CD4-positive, CD25-positive, alpha-beta regulatory T cell (primary cell): ENCODE measurements around the gene SYT17. TPM values are rescaled to one million over a fixed set of nuclear protein-coding genes. Genes with fewer than 3 reads are reported as not detected.

Source experiments
- ATAC-seq, 2 donors: fragments of 150-1000 bp; cut with Tn5 transposase; one replicate each; pipeline ENCODE4 v1.10.0; 2021; ENCODE audit warnings: low read depth in 2 of 2, moderate number of reproducible peaks in 2 of 2, moderate library complexity in 1 of 2
- DNase-seq, 3 donors: peaks; one replicate each; pipeline versions ENCODE4 v3.0.0 to v3.0.0-alpha.2; 2012 to 2022; ENCODE audit warnings: mixed read lengths in 1 of 3
- H3K27ac ChIP-seq: one replicate; pipeline ENCODE4 v1.7.0; 2013; ENCODE audit warnings: mild to moderate bottlenecking, low read length; ENCODE audit not compliant: insufficient read depth, poor library complexity, severe bottlenecking
- H3K27me3 ChIP-seq: one replicate; pipeline ENCODE4 v1.7.0; 2013; ENCODE audit warnings: low read length; ENCODE audit not compliant: control insufficient read depth, insufficient read depth
- H3K36me3 ChIP-seq: one replicate; pipeline ENCODE4 v1.7.0; 2013; ENCODE audit warnings: mild to moderate bottlenecking, low read length, moderate library complexity; ENCODE audit not compliant: control insufficient read depth, insufficient read depth
- H3K4me1 ChIP-seq: 2 replicates; pipeline ENCODE4 v1.7.0; 2013; ENCODE audit warnings: mild to moderate bottlenecking, low read length; ENCODE audit not compliant: insufficient read depth, control insufficient read depth, poor library complexity, severe bottlenecking
- H3K4me3 ChIP-seq: one replicate; pipeline ENCODE4 v1.7.0; 2013; ENCODE audit warnings: low read depth, mild to moderate bottlenecking, low read length, moderate library complexity
- H3K9me3 ChIP-seq, 2 experiments: 1 replicate in 1 of 2; 2 replicates in 1 of 2; pipeline ENCODE4 v1.7.0; 2013; ENCODE audit warnings: low read length in 2 of 2, mild to moderate bottlenecking in 1 of 2, moderate library complexity in 1 of 2; ENCODE audit not compliant: control insufficient read depth in 2 of 2
- H3K27ac Mint-ChIP-seq, 3 donors: one replicate each; pipeline ENCODE4 v1.8.0; 2020 to 2022; ENCODE audit warnings: mild to moderate bottlenecking in 3 of 3, mixed read lengths in 3 of 3, moderate library complexity in 2 of 3
- H3K27me3 Mint-ChIP-seq: one replicate; pipeline ENCODE4 v1.8.0; 2022; ENCODE audit warnings: mild to moderate bottlenecking, mixed read lengths
- H3K36me3 Mint-ChIP-seq: one replicate; pipeline ENCODE4 v1.8.0; 2020; ENCODE audit warnings: mixed read lengths
- H3K4me1 Mint-ChIP-seq, 4 donors: one replicate each; pipeline ENCODE4 v1.8.0; 2020 to 2022; ENCODE audit warnings: mixed read lengths in 4 of 4, mild to moderate bottlenecking in 1 of 4
- H3K4me3 Mint-ChIP-seq, 4 donors: one replicate each; pipeline ENCODE4 v1.8.0; 2020 to 2022; ENCODE audit warnings: mild to moderate bottlenecking in 4 of 4, mixed read lengths in 4 of 4, moderate library complexity in 3 of 4
- H3K9me3 Mint-ChIP-seq, 7 donors: one replicate each; pipeline ENCODE4 v1.8.0; 2020 to 2022; ENCODE audit warnings: mixed read lengths in 7 of 7, mild to moderate bottlenecking in 3 of 7, moderate library complexity in 2 of 7
- polyA plus RNA-seq, 4 donors: library from polyadenylated mRNA; unstranded; fragments of 300-500 nt; fragmentation: Illumina TruSeq; gene quantifications; one replicate each; pipeline ENCODE4 v1.2.3, GENCODE V29; 2021
- total RNA-seq: library from RNA; stranded (reverse); gene quantifications from one replicate; pipeline ENCODE4 v1.2.3, GENCODE V29; 2022

The SYT17 gene
- total and polyA plus RNA-seq, 5 donors from 2014 or later, result 0.25 TPM; not detected in 4

- H3K27me3 Mint-ChIP-seq, result no peaks in the 10 kb centered on the region
- H3K27me3 ChIP-seq, result no peaks in the 10 kb centered on the region
- no peaks in the 10 kb centered on the region for H3K36me3 Mint-ChIP-seq
- H3K4me3 ChIP-seq, result no peak overlapping the region
- H3K4me1 ChIP-seq, result no peaks in the 10 kb centered on the region
- no peaks in the 10 kb centered on the region for H3K9me3 ChIP-seq
- no peak overlapping the region for H3K27ac Mint-ChIP-seq
- no peaks in the 10 kb centered on the region for H3K36me3 ChIP-seq
- no peak overlapping the region for H3K27ac ChIP-seq
- DNase-seq (peak in 1 of 3 donors; percentile 19), ATAC-seq (no peak)
- H3K4me1 Mint-ChIP-seq, result no peaks in the 10 kb centered on the region
- no peak overlapping the region for H3K4me3 Mint-ChIP-seq
- peaks cover 0 to 2% (median 0%) of the 10 kb centered on the region in 7 donors for H3K9me3 Mint-ChIP-seq
Measured at GRCh38 chr16:19179546-19180490, 11.8 kb downstream of the SYT17 start.

DNA sequence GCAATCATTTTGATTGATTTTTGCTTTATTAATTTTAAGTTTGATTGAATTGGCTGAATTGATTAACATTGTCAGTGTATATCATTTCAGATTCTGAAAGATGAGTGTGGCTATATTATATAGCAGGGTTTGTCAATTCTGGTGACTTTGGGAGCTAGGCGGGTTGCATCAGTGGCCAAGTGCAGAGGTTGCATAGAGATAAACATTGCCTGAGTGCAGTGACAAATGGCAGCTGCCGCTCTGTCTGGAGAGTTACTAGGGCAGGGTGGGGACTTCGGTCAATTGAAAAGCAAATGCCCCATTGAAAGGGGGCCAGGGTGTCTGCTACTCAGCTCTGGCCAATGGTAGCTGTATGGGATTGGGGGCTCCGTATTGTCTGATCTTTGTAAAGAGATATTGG, 12.7 kb downstream of the SYT17 start:
- H3K9me3 ChIP-seq, result no peaks in the 10 kb centered on the region
- Mint-ChIP-seq H3K27ac (no peak overlapping the region), H3K9me3 (peaks cover 0 to 3% (median 0%) of the 10 kb centered on the region in 7 donors), H3K27me3 (no peaks in the 10 kb centered on the region), H3K4me3 (no peak overlapping the region), H3K36me3 (no peaks in the 10 kb centered on the region), H3K4me1 (no peaks in the 10 kb centered on the region)
- H3K36me3 ChIP-seq, result no peaks in the 10 kb centered on the region
- H3K4me3 ChIP-seq, result no peak overlapping the region
- no peak overlapping the region for H3K27ac ChIP-seq
- ATAC-seq (no peak), DNase-seq (no peak)
- no peaks in the 10 kb centered on the region for H3K4me1 ChIP-seq
- no peaks in the 10 kb centered on the region for H3K27me3 ChIP-seq

GRCh38 chr16:19182481-19182880, 14.4 kb downstream of the SYT17 start:
- DNase-seq (no peak), ATAC-seq (no peak)
- Mint-ChIP-seq H3K36me3 (no peaks in the 10 kb centered on the region), H3K4me3 (no peak overlapping the region), H3K27me3 (no peaks in the 10 kb centered on the region), H3K27ac (no peak overlapping the region), H3K9me3 (peaks cover 0 to 4% (median 0%) of the 10 kb centered on the region in 7 donors), H3K4me1 (no peaks in the 10 kb centered on the region)
- Histone ChIP-seq H3K4me1 (no peaks in the 10 kb centered on the region), H3K27ac (no peak overlapping the region), H3K27me3 (no peaks in the 10 kb centered on the region), H3K4me3 (no peak overlapping the region), H3K36me3 (no peaks in the 10 kb centered on the region), H3K9me3 (no peaks in the 10 kb centered on the region)

- Histone ChIP-seq H3K36me3 (no peaks in the 10 kb centered on the region), H3K27ac (no peak overlapping the region), H3K4me1 (no peaks in the 10 kb centered on the region), H3K27me3 (no peaks in the 10 kb centered on the region), H3K4me3 (no peak overlapping the region), H3K9me3 (no peaks in the 10 kb centered on the region)
- H3K36me3 Mint-ChIP-seq, result no peaks in the 10 kb centered on the region
- H3K4me3 Mint-ChIP-seq, result no peak overlapping the region
- peaks cover 0 to 5% (median 0%) of the 10 kb centered on the region in 7 donors for H3K9me3 Mint-ChIP-seq
- ATAC-seq, result no peak
- H3K4me1 Mint-ChIP-seq, result no peaks in the 10 kb centered on the region
- H3K27me3 Mint-ChIP-seq, result no peaks in the 10 kb centered on the region
- H3K27ac Mint-ChIP-seq, result no peak overlapping the region
- DNase-seq, result no peak
Measured at GRCh38 chr16:19183187-19183586, 15.1 kb downstream of the SYT17 start.

DNA sequence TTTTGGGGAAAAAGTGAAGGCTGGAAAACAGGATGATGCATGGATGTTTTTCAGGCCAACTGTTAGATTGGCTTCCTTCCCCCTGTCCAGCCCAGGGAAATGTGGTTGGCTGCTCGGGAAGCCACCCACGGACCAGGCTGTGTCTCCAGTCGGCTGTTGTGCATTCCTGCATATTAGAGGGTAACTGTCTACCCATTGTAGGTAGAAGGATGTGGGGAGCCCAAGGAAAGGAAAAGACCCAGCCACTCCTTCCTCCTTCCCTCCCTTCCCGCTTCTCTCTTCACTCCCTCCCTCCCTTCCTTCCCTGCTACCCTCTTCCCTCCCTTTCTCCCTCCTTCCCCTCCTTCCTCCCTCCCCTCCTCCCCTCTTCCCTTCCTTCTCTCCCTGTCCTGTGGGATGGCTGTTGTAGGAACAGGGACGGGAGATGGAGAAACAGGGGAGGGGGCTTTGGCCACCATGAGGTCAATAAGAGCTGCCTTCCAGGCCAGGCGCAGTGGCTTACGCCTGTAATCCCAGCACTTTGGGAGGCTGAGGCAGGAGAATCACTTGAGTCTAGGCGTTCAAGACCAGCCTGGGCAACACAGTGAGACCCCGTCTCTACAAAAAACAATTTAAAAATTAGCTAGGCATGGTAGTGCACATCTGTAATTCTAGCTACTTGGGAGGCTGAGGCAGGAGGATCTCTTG, 16.9 kb downstream of the SYT17 start:
- H3K4me1 ChIP-seq, result no peaks in the 10 kb centered on the region
- no peaks in the 10 kb centered on the region for H3K36me3 Mint-ChIP-seq
- H3K27ac Mint-ChIP-seq, result no peak overlapping the region
- peaks cover 0 to 5% (median 0%) of the 10 kb centered on the region in 7 donors for H3K9me3 Mint-ChIP-seq
- H3K27me3 ChIP-seq, result no peaks in the 10 kb centered on the region
- no peaks in the 10 kb centered on the region for H3K36me3 ChIP-seq
- ATAC-seq (no peak), DNase-seq (no peak)
- H3K4me3 ChIP-seq, result no peak overlapping the region
- no peak overlapping the region for H3K27ac ChIP-seq
- H3K27me3 Mint-ChIP-seq, result no peaks in the 10 kb centered on the region
- H3K4me1 Mint-ChIP-seq, result no peaks in the 10 kb centered on the region
- no peak overlapping the region for H3K4me3 Mint-ChIP-seq
- H3K9me3 ChIP-seq, result no peaks in the 10 kb centered on the region

GRCh38 chr16:19185510-19185851, 17.4 kb downstream of the SYT17 start:
- Mint-ChIP-seq H3K36me3 (no peaks in the 10 kb centered on the region), H3K4me3 (no peak overlapping the region), H3K9me3 (peaks cover 0 to 7% (median 0%) of the 10 kb centered on the region in 7 donors), H3K27me3 (no peaks in the 10 kb centered on the region), H3K27ac (no peak overlapping the region), H3K4me1 (no peaks in the 10 kb centered on the region)
- Histone ChIP-seq H3K9me3 (no peaks in the 10 kb centered on the region), H3K4me3 (no peak overlapping the region), H3K4me1 (no peaks in the 10 kb centered on the region), H3K27me3 (no peaks in the 10 kb centered on the region), H3K27ac (no peak overlapping the region), H3K36me3 (no peaks in the 10 kb centered on the region)
- DNase-seq (no peak), ATAC-seq (no peak)

DNA sequence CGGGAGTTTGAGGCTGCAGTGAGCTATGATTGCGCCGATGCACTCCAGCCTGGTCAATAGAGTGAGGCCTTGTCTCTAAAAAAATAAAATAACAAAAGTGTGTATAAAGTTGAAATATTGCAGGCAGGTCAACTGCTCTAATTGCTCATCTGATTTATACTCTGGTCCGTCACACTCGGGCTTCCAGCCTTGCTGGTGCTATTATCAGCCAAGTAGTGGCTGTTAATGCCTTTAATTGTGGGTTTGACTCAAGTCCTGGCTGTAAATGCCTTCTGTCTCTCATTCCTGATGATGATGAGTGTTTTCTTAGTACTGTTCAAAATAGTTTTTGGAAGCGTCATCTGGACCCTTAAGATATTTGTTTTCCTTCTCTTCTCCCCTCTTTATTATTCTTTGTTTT, 18.4 kb downstream of the SYT17 start:
- no peak for ATAC-seq
- H3K27ac ChIP-seq, result no peak overlapping the region
- Mint-ChIP-seq H3K9me3 (peaks cover 0 to 7% (median 0%) of the 10 kb centered on the region in 7 donors), H3K4me1 (no peaks in the 10 kb centered on the region), H3K4me3 (no peak overlapping the region), H3K27me3 (no peaks in the 10 kb centered on the region), H3K27ac (no peak overlapping the region), H3K36me3 (no peaks in the 10 kb centered on the region)
- no peaks in the 10 kb centered on the region for H3K4me1 ChIP-seq
- no peaks in the 10 kb centered on the region for H3K27me3 ChIP-seq
- no peaks in the 10 kb centered on the region for H3K36me3 ChIP-seq
- H3K9me3 ChIP-seq, result no peaks in the 10 kb centered on the region
- DNase-seq, result no peak
- no peak overlapping the region for H3K4me3 ChIP-seq
